HCT116 (cell line): Measurements from ENCODE around the gene ZMYM5. TPM values are rescaled to one million over a fixed set of nuclear protein-coding genes. Genes with fewer than 3 reads are reported as not detected.

ENCODE experiments used
- ATAC-seq: fragments of 200-7000 bp; cut with Tn5 transposase; 2 replicates; pipeline ENCODE4 v1.9.1; 2020; ENCODE audit warnings: mild to moderate bottlenecking, moderate library complexity
- BruUV-seq: library from RNA; stranded (reverse); fragments of 400-500 nt; replicated peaks from 2 replicates; lab custom pipeline; 2021; lab: Mats Ljungman, UMichigan
- CTCF ChIA-PET: fragments of 300-600 bp; sonication (Branson Sonifier 250); formaldehyde crosslinking; loops from one replicate; lab custom pipeline; 2021; ENCODE audit warnings: antibody characterized with exemption; lab: Charles Lee
- POLR2A ChIA-PET: fragments of 300-600, 350-600 bp; sonication (Branson Sonifier 250); formaldehyde crosslinking; loops from one replicate; lab custom pipeline; 2021; ENCODE audit warnings: antibody characterized with exemption; lab: Charles Lee
- RAD21 ChIA-PET, 2 experiments: fragments of 300-600 bp; sonication (Branson Sonifier 250); formaldehyde crosslinking; loops; one replicate each; lab custom pipeline; 2023; ENCODE audit warnings: low total read pairs in 2 of 2; ENCODE audit not compliant: uncharacterized antibody in 2 of 2, unreplicated experiment in 2 of 2, low non-redundant PET in 1 of 2; lab: Charles Lee
- DNase-seq: peaks from one replicate; pipeline ENCODE4 v3.0.0-alpha.2; 2010; ENCODE audit warnings: low read depth, low spot score
- H2AFZ ChIP-seq: fragments of 200-600 bp; shearing (Covaris generic), sonication (generic); 2 replicates; pipeline ENCODE4 v1.6.1; 2017; ENCODE audit warnings: low read depth, mixed run types, mixed read lengths, antibody characterized with exemption, low read length; ENCODE audit not compliant: poor library complexity, severe bottlenecking
- H3K27ac ChIP-seq: 2 replicates; pipeline ENCODE4 v1.5.1; 2012; ENCODE audit warnings: low read depth, low read length
- H3K27me3 ChIP-seq: fragments of 200-600 bp; sonication (generic); 2 replicates; pipeline ENCODE4 v1.6.1; 2016; ENCODE audit warnings: mixed run types, low read length, mixed read lengths; ENCODE audit not compliant: insufficient read depth
- H3K36me3 ChIP-seq, 2 experiments: fragments of 200-500 bp in 1 of 2; fragments of 200-600 bp in 1 of 2; sonication (Bioruptor generic) in 1 of 2; sonication (generic) in 1 of 2; 2 replicates each; pipeline versions ENCODE4 v1.5.1 to v1.6.1; 2014 to 2016; ENCODE audit warnings: low read length in 2 of 2, inconsistent platforms in 1 of 2, mixed read lengths in 1 of 2, mixed run types in 1 of 2; ENCODE audit not compliant: insufficient read depth in 2 of 2, control insufficient read depth in 1 of 2
- H3K4me1 ChIP-seq, 2 experiments: fragments of 200-600 bp in 1 of 2; sonication (generic) in 1 of 2; 2 replicates each; pipeline versions ENCODE4 v1.5.1 to v1.6.1; 2012 to 2017; ENCODE audit warnings: low read length in 2 of 2, inconsistent platforms in 1 of 2, mild to moderate bottlenecking in 1 of 2, mixed read lengths in 1 of 2, mixed run types in 1 of 2, moderate library complexity in 1 of 2; ENCODE audit not compliant: insufficient read depth in 2 of 2, control insufficient read depth in 1 of 2
- H3K4me2 ChIP-seq: fragments of 200-600 bp; sonication (generic); 2 replicates; pipeline ENCODE4 v1.6.1; 2017; ENCODE audit warnings: mixed run types, low read length, mixed read lengths
- H3K4me3 ChIP-seq, 2 experiments: fragments of 200-600 bp in 1 of 2; sonication (generic) in 1 of 2; replicated peaks in 1 of 2; 2 replicates each; pipeline ENCODE4 v1.5.1; 2011 to 2016; ENCODE audit warnings: low read length in 2 of 2, control low read depth in 1 of 2, low read depth in 1 of 2, mild to moderate bottlenecking in 1 of 2, mixed read lengths in 1 of 2, mixed run types in 1 of 2
- H3K79me2 ChIP-seq: fragments of 200-600 bp; sonication (generic); 2 replicates; pipeline ENCODE4 v1.6.1; 2017; ENCODE audit warnings: mild to moderate bottlenecking, mixed run types, low read length, moderate library complexity, mixed read lengths; ENCODE audit not compliant: insufficient read depth
- H3K9ac ChIP-seq: fragments of 200-600 bp; sonication (generic); 2 replicates; pipeline ENCODE4 v1.6.1; 2016; ENCODE audit warnings: low read length, mixed read lengths
- H3K9me2 ChIP-seq: fragments of 200-600 bp; sonication (generic), shearing (Covaris generic); 2 replicates; pipeline ENCODE4 v1.6.1; 2017; ENCODE audit warnings: mixed run types, mild to moderate bottlenecking, moderate library complexity; ENCODE audit not compliant: insufficient read depth
- H3K9me3 ChIP-seq, 2 experiments: fragments of 200-500 bp in 1 of 2; fragments of 200-600 bp in 1 of 2; sonication (Bioruptor generic) in 1 of 2; sonication (generic) in 1 of 2; 2 replicates each; pipeline ENCODE4 v1.6.1; 2014 to 2017; ENCODE audit warnings: low read length in 2 of 2, mixed read lengths in 2 of 2, inconsistent platforms in 1 of 2, low read depth in 1 of 2, mild to moderate bottlenecking in 1 of 2, mixed run types in 1 of 2, moderate library complexity in 1 of 2; ENCODE audit not compliant: control insufficient read depth in 1 of 2, insufficient read depth in 1 of 2
- H4K20me1 ChIP-seq: fragments of 200-600 bp; sonication (generic), shearing (Covaris generic); 2 replicates; pipeline ENCODE4 v1.6.1; 2017; ENCODE audit warnings: mixed run types, mild to moderate bottlenecking, moderate library complexity; ENCODE audit not compliant: insufficient read depth
- CEBPB ChIP-seq: IDR thresholded peaks from 2 replicates; pipeline ENCODE4 v1.6.1; 2012; ENCODE audit warnings: low read depth
- CTCF ChIP-seq, 3 experiments: fragments of 200-600 bp in 1 of 3; sonication (generic) in 1 of 3; IDR thresholded peaks in 2 of 3; conservative IDR thresholded peaks in 1 of 3; 2 replicates each; pipeline ENCODE4 v1.5.1; 2012 to 2017; ENCODE audit warnings: low read depth in 2 of 3, low read length in 2 of 3, antibody characterized with exemption in 1 of 3, borderline replicate concordance in 1 of 3, control low read depth in 1 of 3, mild to moderate bottlenecking in 1 of 3, mixed read lengths in 1 of 3, mixed run types in 1 of 3, moderate library complexity in 1 of 3; ENCODE audit not compliant: insufficient read depth in 1 of 3
- EGR1 ChIP-seq: IDR thresholded peaks from 2 replicates; pipeline ENCODE4 v1.6.1; 2012; ENCODE audit warnings: low read depth
- ELF1 ChIP-seq: IDR thresholded peaks from 2 replicates; pipeline ENCODE4 v1.6.1; 2012; ENCODE audit warnings: low read depth, borderline replicate concordance
- EZH2 ChIP-seq: fragments of 200-600 bp; sonication (generic); IDR thresholded peaks from 2 replicates; pipeline ENCODE4 v1.6.1; 2017; ENCODE audit warnings: antibody characterized with exemption, mixed run types
- EZH2phosphoT487 ChIP-seq: fragments of 200-600 bp; IDR thresholded peaks from 2 replicates; pipeline ENCODE4 v1.6.1; 2018; ENCODE audit warnings: antibody characterized with exemption, borderline replicate concordance
- FOSL1 ChIP-seq: IDR thresholded peaks from 2 replicates; pipeline ENCODE4 v1.6.1; 2012; ENCODE audit warnings: low read depth
- JUND ChIP-seq: IDR thresholded peaks from 2 replicates; pipeline ENCODE4 v1.6.1; 2012
- MAX ChIP-seq: IDR thresholded peaks from 2 replicates; pipeline ENCODE4 v1.6.1; 2012
- SIN3A ChIP-seq: IDR thresholded peaks from 2 replicates; pipeline ENCODE4 v1.6.1; 2012; ENCODE audit warnings: low read depth
- SP1 ChIP-seq: IDR thresholded peaks from 2 replicates; pipeline ENCODE4 v1.6.1; 2012; ENCODE audit warnings: low read depth
- TCF7L2 ChIP-seq: IDR thresholded peaks from 2 replicates; pipeline ENCODE4 v1.7.0; 2011; ENCODE audit warnings: borderline replicate concordance, inconsistent platforms; ENCODE audit not compliant: insufficient read depth, insufficient read length; ENCODE audit errors: extremely low read depth
- YY1 ChIP-seq: IDR thresholded peaks from 2 replicates; pipeline ENCODE4 v1.6.1; 2011; ENCODE audit warnings: low read length, low read depth, moderate library complexity, mild to moderate bottlenecking; ENCODE audit not compliant: insufficient replicate concordance; ENCODE audit errors: extremely low read depth
- ZFX ChIP-seq: fragments of 450-650 bp; IDR thresholded peaks from 2 replicates; pipeline ENCODE4 v1.6.1; 2017
- ZNF274 ChIP-seq: fragments of 200-500 bp; sonication (Bioruptor generic); IDR thresholded peaks from 2 replicates; pipeline ENCODE4 v1.6.1; 2014; ENCODE audit warnings: mild to moderate bottlenecking, low read depth, low read length, inconsistent platforms
- intact Hi-C: fragments of 100-400 bp; cut with micrococcal nuclease; formaldehyde crosslinking; loops from 2 replicates; pipeline ENCODE4 v1.10.0; 2022
- total RNA-seq: library from RNA; stranded (reverse); gene quantifications from one replicate; pipeline ENCODE4 v1.2.1, GENCODE V29; 2021; ENCODE audit not compliant: unreplicated experiment
- TF ChIP-seq, protein P1 (sequence below): IDR thresholded peaks from 2 replicates; pipeline ENCODE4 v1.6.1; 2012; ENCODE audit warnings: low read depth

ZMYM5 gene
- total RNA-seq, 1 experiment from 2014 or later, result 9.6 TPM

DNA sequence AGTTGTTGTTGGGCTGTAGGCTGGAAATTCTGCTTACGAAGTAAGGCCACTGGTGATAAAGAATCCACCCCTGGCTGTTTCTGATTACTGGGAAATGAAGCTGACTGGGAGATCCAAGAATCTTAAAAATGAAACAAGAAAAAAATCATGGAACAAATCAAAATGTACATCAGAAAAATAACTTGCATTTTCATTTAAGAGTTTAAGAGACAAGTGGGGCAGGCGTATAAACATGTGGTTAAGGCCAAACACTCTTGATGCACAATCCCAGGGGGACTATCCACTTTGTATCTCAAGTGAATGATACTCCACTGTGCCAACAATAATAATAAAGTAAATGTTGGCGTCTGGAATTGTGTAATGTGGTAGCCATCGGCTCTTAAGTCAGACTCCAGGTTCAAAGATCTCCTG, 24.6 kb downstream of the ZMYM5 start (continued):
- TF ChIP-seq, protein P1, sequence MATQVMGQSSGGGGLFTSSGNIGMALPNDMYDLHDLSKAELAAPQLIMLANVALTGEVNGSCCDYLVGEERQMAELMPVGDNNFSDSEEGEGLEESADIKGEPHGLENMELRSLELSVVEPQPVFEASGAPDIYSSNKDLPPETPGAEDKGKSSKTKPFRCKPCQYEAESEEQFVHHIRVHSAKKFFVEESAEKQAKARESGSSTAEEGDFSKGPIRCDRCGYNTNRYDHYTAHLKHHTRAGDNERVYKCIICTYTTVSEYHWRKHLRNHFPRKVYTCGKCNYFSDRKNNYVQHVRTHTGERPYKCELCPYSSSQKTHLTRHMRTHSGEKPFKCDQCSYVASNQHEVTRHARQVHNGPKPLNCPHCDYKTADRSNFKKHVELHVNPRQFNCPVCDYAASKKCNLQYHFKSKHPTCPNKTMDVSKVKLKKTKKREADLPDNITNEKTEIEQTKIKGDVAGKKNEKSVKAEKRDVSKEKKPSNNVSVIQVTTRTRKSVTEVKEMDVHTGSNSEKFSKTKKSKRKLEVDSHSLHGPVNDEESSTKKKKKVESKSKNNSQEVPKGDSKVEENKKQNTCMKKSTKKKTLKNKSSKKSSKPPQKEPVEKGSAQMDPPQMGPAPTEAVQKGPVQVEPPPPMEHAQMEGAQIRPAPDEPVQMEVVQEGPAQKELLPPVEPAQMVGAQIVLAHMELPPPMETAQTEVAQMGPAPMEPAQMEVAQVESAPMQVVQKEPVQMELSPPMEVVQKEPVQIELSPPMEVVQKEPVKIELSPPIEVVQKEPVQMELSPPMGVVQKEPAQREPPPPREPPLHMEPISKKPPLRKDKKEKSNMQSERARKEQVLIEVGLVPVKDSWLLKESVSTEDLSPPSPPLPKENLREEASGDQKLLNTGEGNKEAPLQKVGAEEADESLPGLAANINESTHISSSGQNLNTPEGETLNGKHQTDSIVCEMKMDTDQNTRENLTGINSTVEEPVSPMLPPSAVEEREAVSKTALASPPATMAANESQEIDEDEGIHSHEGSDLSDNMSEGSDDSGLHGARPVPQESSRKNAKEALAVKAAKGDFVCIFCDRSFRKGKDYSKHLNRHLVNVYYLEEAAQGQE, result no peak
- TF ChIP-seq FOSL1 (no peak), EGR1 (no peak), JUND (no peak), EZH2 (no peak), EZH2phosphoT487 (no peak), SP1 (no peak), CEBPB (no peak), ZFX (no peak), TCF7L2 (no peak)

DNA sequence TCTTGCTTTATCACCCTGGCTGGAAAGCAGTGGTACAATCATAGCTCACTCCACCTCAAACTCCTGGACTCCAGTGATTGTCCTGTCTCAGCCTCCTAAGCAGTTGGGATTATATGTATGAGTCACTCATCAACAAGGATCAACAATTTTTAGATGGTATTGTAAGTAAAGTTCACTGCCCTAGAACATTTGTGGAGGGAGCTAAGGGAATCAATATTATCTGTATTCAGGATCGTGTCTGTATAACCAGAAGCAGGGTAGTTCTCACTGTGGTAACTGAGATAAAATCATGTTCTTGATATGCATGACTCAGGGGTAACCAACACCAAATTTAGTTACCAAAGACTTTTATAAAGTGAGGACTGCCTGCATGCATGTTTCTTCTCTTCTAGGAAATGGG, 27.0 kb downstream of the ZMYM5 start:
- DNase-seq, result no peak
- Histone ChIP-seq H3K9ac (no peak overlapping the region), H3K27ac (no peak overlapping the region), H3K79me2 (peaks cover 6% of the 10 kb centered on the region), H3K27me3 (no peaks in the 10 kb centered on the region), H4K20me1 (no peaks in the 10 kb centered on the region), H3K4me3 (no peak overlapping the region), H3K9me2 (no peaks in the 10 kb centered on the region), H2AFZ (no peak overlapping the region), H3K9me3 (no peaks in the 10 kb centered on the region), H3K4me1 (no peaks in the 10 kb centered on the region), H3K4me2 (no peak overlapping the region), H3K36me3 (peaks cover 0 to 10% of the 10 kb centered on the region in 2 experiments; a peak in 2 of 4 replicates)
- POLR2A ChIA-PET, result no interaction called here
- TSS peak; percentile 12 for BruUV-seq
- RAD21 ChIA-PET, result no interaction called here
- intact Hi-C loops, result no loop called here
- no peak for ATAC-seq
- CTCF ChIA-PET, result no interaction called here
- TF ChIP-seq ZNF274, result no peak
- no peak for TF ChIP-seq SP1
- TF ChIP-seq EGR1, result no peak
- no peak for TF ChIP-seq TCF7L2
- no peak for TF ChIP-seq SIN3A
- TF ChIP-seq CEBPB, result no peak
- TF ChIP-seq ELF1, result no peak
- TF ChIP-seq CTCF (IDR thresholded peaks at IDR 0.05 in 2 of 3, conservative IDR thresholded peaks at IDR 0.05 in 1 of 3; ENCODE audit: borderline replicate concordance in 1 of 3, insufficient read depth in 1 of 3, low read depth in 2 of 3, low read length in 2 of 3), result no peak
- TF ChIP-seq JUND, result no peak
- TF ChIP-seq, protein P1, result no peak
- TF ChIP-seq MAX, result no peak
- TF ChIP-seq YY1, result no peak
